ENCODE measurements around the gene CRYZL1.

CRYZL1 gene

DNA sequence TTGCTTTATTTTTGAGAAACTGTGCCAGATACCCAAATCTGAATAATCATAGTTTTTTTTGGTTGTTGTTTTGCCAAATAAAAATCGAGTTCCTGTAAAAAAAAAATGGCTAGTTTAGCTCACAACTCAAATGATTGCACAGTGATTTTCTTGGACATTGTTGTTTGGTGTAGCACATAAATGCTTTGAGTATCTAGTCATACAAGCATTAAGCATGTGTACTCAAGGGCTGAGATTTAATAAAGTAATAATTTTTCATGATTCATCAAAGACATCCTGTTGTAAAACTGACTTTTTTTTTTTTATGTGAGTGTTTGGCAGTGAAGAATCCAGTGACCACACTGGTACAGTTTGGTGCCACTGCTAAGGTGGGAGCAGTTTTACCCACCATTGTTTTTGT, 19.6 kb upstream of the CRYZL1 start:
- no peak for DNase-seq (ENCODE audit: low spot score)

DNA sequence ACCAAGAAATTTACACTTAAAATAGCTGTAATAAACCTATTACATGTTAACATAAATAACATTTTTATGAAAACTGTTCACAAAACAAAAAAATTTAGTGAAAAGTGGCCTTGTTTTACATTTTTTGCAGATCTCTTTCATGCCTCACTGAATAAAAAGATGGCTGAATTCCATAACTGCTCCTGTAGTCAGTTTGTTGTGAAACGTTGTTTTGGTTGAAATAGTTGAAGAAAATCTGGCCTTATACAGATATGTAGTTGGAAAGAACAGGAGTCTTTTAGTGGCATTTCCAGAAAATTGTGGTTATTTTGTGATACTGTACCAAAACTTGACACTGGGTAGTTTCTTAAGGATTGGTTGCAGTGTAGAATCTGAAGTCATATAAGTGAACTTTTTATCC, 18.9 kb upstream of the CRYZL1 start:
- DNase-seq (ENCODE audit: low spot score) = no peak

DNA sequence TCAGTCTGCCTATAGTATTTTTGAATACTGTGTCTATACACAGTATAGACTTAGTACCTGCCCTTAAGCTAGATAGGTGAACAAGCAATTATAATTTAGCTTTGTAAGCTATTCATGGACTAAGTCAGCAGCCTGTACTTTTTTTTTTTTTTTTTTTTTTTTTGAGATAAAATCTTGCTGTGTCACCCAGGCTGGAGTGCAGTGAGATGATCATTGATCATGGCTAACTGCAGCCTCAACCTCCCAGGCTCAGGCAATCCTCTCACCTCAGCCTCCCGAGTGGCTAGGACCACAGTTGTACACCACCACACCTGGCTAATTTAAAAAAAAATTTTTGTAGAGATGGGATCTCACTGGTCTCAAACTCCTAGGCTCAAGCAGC, 18.0 kb upstream of the CRYZL1 start:
- DNase-seq (ENCODE audit: low spot score) = no peak

GRCh38 chr21:33658919-33659567, 17.5 kb upstream of the CRYZL1 start:
- DNase-seq (ENCODE audit: low spot score) = no peak

- peak; percentile 42 for DNase-seq (ENCODE audit: low spot score)
These were observed 15.7 kb upstream of the CRYZL1 start for GRCh38 chr21:33657124-33657820.

GRCh38 chr21:33655588-33656221, 14.2 kb upstream of the CRYZL1 start:
- DNase-seq (ENCODE audit: low spot score) = no peak

- DNase-seq (ENCODE audit: low spot score) = no peak
These were observed 12.9 kb upstream of the CRYZL1 start for GRCh38 chr21:33654412-33654811.

DNA sequence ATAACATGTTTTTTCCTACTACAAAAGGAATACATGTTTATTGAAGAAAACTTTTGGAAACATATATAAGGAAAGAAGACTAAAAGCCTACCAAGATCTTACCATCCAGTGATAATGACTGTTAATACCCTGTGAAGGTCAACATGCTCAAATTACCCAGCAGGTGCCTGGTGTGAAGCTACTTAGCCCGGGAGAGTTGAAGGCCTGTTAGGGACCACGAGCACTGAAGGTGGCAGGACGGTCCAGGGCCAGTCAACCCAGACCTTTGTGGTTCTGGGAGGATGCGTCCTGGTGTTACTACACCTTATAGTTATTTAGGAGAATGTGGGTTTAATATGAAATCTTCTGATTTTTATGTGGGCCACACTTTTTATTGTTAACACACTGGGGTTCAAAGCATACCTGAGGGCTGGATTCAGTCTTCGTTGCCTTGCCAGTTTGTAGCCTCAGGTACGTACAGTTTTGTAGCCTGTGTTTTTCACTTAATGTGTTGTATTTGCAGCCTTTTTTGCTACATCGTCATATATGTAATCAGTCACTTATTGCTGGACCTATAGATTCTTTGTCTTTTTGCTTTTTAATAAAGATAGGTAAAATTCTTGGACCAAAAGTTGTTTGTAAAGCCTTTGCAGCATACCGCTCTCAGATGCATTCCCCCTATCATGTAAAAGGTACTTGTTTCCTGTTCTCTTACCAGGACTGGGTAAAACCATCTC, 10.6 kb upstream of the CRYZL1 start:
- DNase-seq (ENCODE audit: low spot score) = no peak

- no peak for DNase-seq (ENCODE audit: low spot score)
These were observed 9.5 kb upstream of the CRYZL1 start for GRCh38 chr21:33650929-33651509.

GRCh38 chr21:33650230-33650629, 8.7 kb upstream of the CRYZL1 start:
- no peak for DNase-seq (ENCODE audit: low spot score)

DNA sequence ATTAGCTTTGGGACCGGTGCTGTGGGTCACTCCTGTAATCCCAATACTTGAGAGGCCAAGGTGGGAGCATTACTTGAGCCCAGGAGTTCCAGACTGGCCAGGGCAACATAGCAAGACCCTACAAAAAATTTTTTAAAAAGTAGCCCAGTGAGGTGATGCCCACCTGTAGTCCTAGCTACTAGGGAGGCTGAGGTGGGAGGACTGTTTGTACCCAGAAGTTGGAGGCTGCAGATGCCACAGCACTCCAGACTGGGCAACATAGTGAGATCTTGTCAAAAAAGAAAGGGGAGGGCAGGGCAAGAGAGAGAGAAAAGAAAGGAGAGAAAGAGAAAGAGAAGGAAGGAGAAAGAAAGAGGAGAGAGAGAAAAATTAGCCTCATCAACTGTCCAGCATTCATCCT, 7.0 kb upstream of the CRYZL1 start:
- no peak for DNase-seq (ENCODE audit: low spot score)

GRCh38 chr21:33647587-33647986, 6.0 kb upstream of the CRYZL1 start:
- DNase-seq (ENCODE audit: low spot score) = no peak

GRCh38 chr21:33645730-33646129, 4.2 kb upstream of the CRYZL1 start:
- DNase-seq (ENCODE audit: low spot score) = no peak

- DNase-seq (ENCODE audit: low spot score) = no peak
These were observed 3.0 kb upstream of the CRYZL1 start for GRCh38 chr21:33644383-33645074.

- peak; percentile 34 for DNase-seq (ENCODE audit: low spot score)
These were observed 2.2 kb upstream of the CRYZL1 start for GRCh38 chr21:33643658-33644311.

DNA sequence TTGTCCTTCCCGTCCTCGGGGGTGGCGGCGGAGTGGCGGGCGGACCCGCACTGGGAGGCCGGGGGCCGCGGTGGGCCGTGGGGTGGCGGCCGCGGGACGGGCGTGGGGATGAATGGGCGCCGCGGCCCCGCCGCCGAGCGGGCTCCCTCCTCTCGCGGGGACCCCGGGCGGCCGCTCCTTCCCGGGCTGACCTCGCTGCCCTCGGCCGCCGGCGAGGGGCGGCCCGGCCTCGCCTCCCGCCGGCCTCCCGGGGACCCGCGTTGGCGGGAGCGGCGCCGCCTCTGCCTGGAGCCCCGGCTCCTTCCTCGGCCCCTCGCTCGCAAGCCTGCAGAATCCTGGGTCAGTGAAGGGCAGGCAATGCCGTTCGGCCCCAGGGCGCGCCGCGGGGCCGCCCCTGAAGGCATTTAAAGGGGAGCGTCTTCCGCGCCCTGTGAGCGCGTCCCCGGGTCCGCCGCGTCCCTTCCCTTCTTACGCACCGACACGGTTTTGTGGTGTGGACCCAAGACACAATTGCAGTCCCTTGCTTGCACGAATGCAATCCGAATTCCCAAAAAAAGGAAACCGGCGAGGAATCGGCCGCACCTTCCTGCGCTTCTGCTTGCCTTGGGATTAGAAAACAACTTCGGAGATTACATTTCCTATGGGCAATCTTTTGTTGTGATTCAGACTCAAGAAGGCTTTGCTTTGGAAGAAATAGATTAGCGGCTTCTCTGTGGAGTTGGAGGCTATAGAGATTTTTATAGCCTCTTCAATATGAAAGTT, 1.5 kb upstream of the CRYZL1 start:
- DNase-seq (ENCODE audit: low spot score) = no peak

DNA sequence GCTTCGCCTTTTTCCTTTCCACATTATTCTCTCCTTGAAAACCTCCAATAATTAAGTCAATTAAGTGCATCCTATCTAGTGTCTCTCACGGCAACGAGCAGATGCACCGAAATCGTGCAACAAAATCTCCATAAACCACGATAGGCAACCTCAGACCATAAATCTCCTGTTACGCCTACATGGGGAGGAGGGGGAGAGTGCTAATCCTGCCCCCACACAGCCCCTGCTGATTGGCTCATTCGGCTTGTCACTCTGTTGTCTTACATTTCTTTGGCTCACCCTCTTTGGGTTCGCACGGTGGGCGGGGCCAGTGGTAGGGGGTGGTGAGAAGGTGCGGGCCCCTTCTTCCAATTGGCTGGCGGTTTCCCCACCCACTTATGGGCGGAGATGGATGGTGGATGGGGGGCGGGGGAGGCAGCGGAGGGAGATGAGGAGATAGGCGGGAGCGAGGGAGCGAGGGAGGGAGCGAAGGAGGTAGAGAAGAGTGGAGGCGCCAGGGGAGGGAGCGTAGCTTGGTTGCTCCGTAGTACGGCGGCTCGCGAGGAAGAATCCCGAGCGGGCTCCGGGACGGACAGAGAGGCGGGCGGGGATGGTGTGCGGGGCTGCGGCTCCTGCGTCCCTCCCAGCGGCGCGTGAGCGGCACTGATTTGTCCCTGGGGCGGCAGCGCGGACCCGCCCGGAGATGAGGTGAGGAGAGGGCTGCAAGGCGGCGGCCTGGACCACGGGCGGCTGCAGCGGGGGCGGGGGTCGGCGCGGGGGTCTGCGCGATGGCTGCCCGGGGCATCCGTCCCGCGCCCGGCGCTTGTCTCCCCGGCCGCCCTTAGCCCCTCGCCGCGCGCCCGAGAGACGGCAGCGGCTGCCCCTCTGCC, 720 bp upstream of the CRYZL1 start, which contains the start of gene ITSN1:
Gene ITSN1, plus strand, starts transcription at position 475 of the 869 bp plus-strand sequence. CDS start 76,328 bp downstream, outside the sequence.
- DNase-seq (ENCODE audit: low spot score) = peak; percentile 100

GRCh38 chr21:33640697-33641351, 717 bp downstream of the CRYZL1 start:
- no peak for DNase-seq (ENCODE audit: low spot score)

DNA sequence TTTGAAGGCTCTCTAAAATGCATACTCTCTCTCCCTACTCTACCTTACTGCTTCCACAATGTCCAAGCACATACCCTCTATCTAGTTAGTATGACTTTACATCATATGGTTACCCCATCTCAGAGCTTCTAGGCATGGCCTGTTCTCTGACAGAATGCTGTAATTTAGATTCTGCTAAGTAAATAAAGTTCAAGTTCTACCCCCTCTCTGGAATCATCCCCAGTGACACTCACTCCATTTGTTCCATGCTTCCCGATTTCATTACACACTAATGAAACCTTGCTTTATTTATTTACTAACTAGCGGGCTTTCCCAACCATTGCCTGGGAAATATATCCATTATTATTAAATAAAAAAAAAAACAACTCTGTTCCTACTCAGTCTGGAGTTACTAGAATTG, 7.3 kb downstream of the CRYZL1 start:
- no peak for DNase-seq (ENCODE audit: low spot score)

Measured in pons (tissue), 1 donor.